SK-N-SH (cell line): ENCODE measurements around the gene PLD6. TPM values are rescaled to one million over a fixed set of nuclear protein-coding genes. Genes with fewer than 3 reads are reported as not detected.

Experiments used
- CTCF ChIA-PET: fragments of 300-600, 350-600 bp; formaldehyde crosslinking; extraction: SDS; loops from one replicate; lab custom pipeline; 2021; lab: Yijun Ruan, JAX
- POLR2A ChIA-PET: fragments of 350-600 bp; sonication (Branson Sonifier 250); formaldehyde crosslinking; extraction: SDS; loops from one replicate; lab custom pipeline; 2020; ENCODE audit warnings: antibody characterized with exemption, inconsistent platforms; lab: Yijun Ruan, JAX
- DNase-seq: peaks from one replicate; pipeline ENCODE4 v3.0.0; 2012
- H2AFZ ChIP-seq: fragments of 200-600 bp; sonication (generic); 2 replicates; pipeline ENCODE4 v1.8.1; 2016; ENCODE audit warnings: antibody characterized with exemption, mild to moderate bottlenecking, low read depth
- H3F3A ChIP-seq: fragments of 200-600 bp; sonication (generic); replicated peaks from 2 replicates; pipeline ENCODE3; 2016; ENCODE audit warnings: antibody characterized with exemption, mild to moderate bottlenecking; ENCODE audit not compliant: insufficient read depth
- H3K27ac ChIP-seq, 2 experiments: fragments of 200-500 bp in 1 of 2; fragments of 200-600 bp in 1 of 2; sonication (Bioruptor generic) in 1 of 2; sonication (generic), shearing (Covaris generic) in 1 of 2; 2 replicates each; pipeline versions ENCODE4 v1.5.1 to v1.6.1; 2014 to 2016; ENCODE audit warnings: low read depth in 2 of 2, inconsistent platforms in 1 of 2, low read length in 1 of 2, mild to moderate bottlenecking in 1 of 2, mixed read lengths in 1 of 2
- H3K27me3 ChIP-seq: fragments of 200-600 bp; sonication (generic), shearing (Covaris generic); 2 replicates; pipeline ENCODE4 v1.6.1; 2016; ENCODE audit warnings: mixed run types; ENCODE audit not compliant: insufficient read depth
- H3K36me3 ChIP-seq, 2 experiments: fragments of 200-500 bp in 1 of 2; fragments of 200-600 bp in 1 of 2; sonication (Bioruptor generic) in 1 of 2; sonication (generic) in 1 of 2; replicated peaks in 1 of 2; 2 replicates each; pipeline versions ENCODE3 to v1.5.1; 2014 to 2016; ENCODE audit warnings: low read length in 1 of 2, mild to moderate bottlenecking in 1 of 2; ENCODE audit not compliant: insufficient read depth in 2 of 2, control insufficient read depth in 1 of 2
- H3K4me1 ChIP-seq, 2 experiments: fragments of 200-500 bp in 1 of 2; fragments of 200-600 bp in 1 of 2; sonication (Bioruptor generic) in 1 of 2; sonication (generic), shearing (Covaris generic) in 1 of 2; 2 replicates each; pipeline versions ENCODE4 v1.5.1 to v1.6.1; 2014 to 2016; ENCODE audit warnings: low read depth in 1 of 2, low read length in 1 of 2, mixed run types in 1 of 2; ENCODE audit not compliant: insufficient read depth in 2 of 2, control insufficient read depth in 1 of 2
- H3K4me2 ChIP-seq: fragments of 200-600 bp; sonication (generic), shearing (Covaris generic); 2 replicates; pipeline ENCODE4 v1.6.1; 2017; ENCODE audit warnings: mixed run types
- H3K4me3 ChIP-seq, 2 experiments: fragments of 200-500 bp in 1 of 2; fragments of 200-600 bp in 1 of 2; sonication (Bioruptor generic) in 1 of 2; sonication (generic), shearing (Covaris generic) in 1 of 2; 2 replicates each; pipeline versions ENCODE4 v1.5.1 to v1.8.1; 2014 to 2016; ENCODE audit warnings: low read depth in 2 of 2, inconsistent platforms in 1 of 2, low read length in 1 of 2, mild to moderate bottlenecking in 1 of 2, mixed read lengths in 1 of 2, moderate library complexity in 1 of 2
- H3K79me2 ChIP-seq: fragments of 200-600 bp; sonication (generic); 2 replicates; pipeline ENCODE4 v1.8.1; 2017; ENCODE audit warnings: mild to moderate bottlenecking; ENCODE audit not compliant: insufficient read depth
- H3K9ac ChIP-seq: fragments of 200-600 bp; sonication (generic); 2 replicates; pipeline ENCODE4 v1.6.1; 2017; ENCODE audit warnings: mixed run types
- H3K9me2 ChIP-seq: fragments of 200-600 bp; sonication (generic); 2 replicates; pipeline ENCODE4 v1.6.1; 2017; ENCODE audit warnings: mixed run types
- H3K9me3 ChIP-seq: fragments of 200-600 bp; sonication (generic); 2 replicates; pipeline ENCODE4 v1.6.1; 2017; ENCODE audit warnings: mixed run types, mild to moderate bottlenecking, moderate library complexity
- H4K20me1 ChIP-seq: fragments of 200-600 bp; sonication (generic); 2 replicates; pipeline ENCODE4 v1.6.1; 2017; ENCODE audit warnings: mild to moderate bottlenecking, mixed run types; ENCODE audit not compliant: insufficient read depth
- CHD2 ChIP-seq: fragments of 150-350 bp; IDR thresholded peaks from 2 replicates; pipeline ENCODE4 v1.6.1; 2018; ENCODE audit warnings: low read length; ENCODE audit not compliant: partially characterized antibody
- CTCF ChIP-seq: fragments of 200-600 bp; sonication (generic); IDR thresholded peaks from 2 replicates; pipeline ENCODE4 v1.6.1; 2017; ENCODE audit warnings: antibody characterized with exemption, mild to moderate bottlenecking, moderate library complexity
- ELF1 ChIP-seq: IDR thresholded peaks from 2 replicates; pipeline ENCODE4 v1.4.0; 2012
- EP300 ChIP-seq, 2 experiments: IDR thresholded peaks; 2 replicates each; pipeline versions ENCODE4 v1.4.0 to v1.6.1; 2012; ENCODE audit warnings: borderline replicate concordance in 1 of 2, low read depth in 1 of 2, low read length in 1 of 2
- EZH2phosphoT487 ChIP-seq: fragments of 200-600 bp; sonication (generic); IDR thresholded peaks from 2 replicates; pipeline ENCODE4 v1.6.1; 2017; ENCODE audit warnings: low read depth, mixed run types, mild to moderate bottlenecking, antibody characterized with exemption, moderate library complexity, borderline replicate concordance
- FOSL2 ChIP-seq: IDR thresholded peaks from 2 replicates; pipeline ENCODE4 v1.4.0; 2012; ENCODE audit warnings: low read depth, mild to moderate bottlenecking, moderate library complexity, borderline replicate concordance
- FOXM1 ChIP-seq: IDR thresholded peaks from 2 replicates; pipeline ENCODE4 v1.4.0; 2012; ENCODE audit warnings: low read depth, mild to moderate bottlenecking
- GABPA ChIP-seq: IDR thresholded peaks from 2 replicates; pipeline ENCODE4 v1.4.0; 2012; ENCODE audit warnings: low read depth, mild to moderate bottlenecking
- GATA2 ChIP-seq: sonication (generic); formaldehyde crosslinking; IDR thresholded peaks from 2 replicates; pipeline ENCODE4 v1.5.0; 2020; ENCODE audit warnings: mild to moderate bottlenecking, missing genetic modification reagents
- JUND ChIP-seq: IDR thresholded peaks from 2 replicates; pipeline ENCODE4 v1.4.0; 2012
- MAX ChIP-seq: IDR thresholded peaks from 2 replicates; pipeline ENCODE4 v1.4.0; 2012; ENCODE audit warnings: low read depth
- MEF2A ChIP-seq: IDR thresholded peaks from 2 replicates; pipeline ENCODE4 v1.4.0; 2012; ENCODE audit warnings: low read depth, borderline replicate concordance
- NRF1 ChIP-seq: IDR thresholded peaks from 2 replicates; pipeline ENCODE4 v1.6.1; 2012; ENCODE audit warnings: low read depth, mild to moderate bottlenecking, low read length
- PBX3 ChIP-seq: IDR thresholded peaks from 2 replicates; pipeline ENCODE4; 2012
- POLR2AphosphoS5 ChIP-seq: IDR thresholded peaks from 2 replicates; pipeline ENCODE4 v1.6.1; 2012; ENCODE audit warnings: low read depth, low read length
- SIN3A ChIP-seq: IDR thresholded peaks from 2 replicates; pipeline ENCODE4 v1.6.1; 2012; ENCODE audit warnings: low read depth, mild to moderate bottlenecking, low read length, moderate library complexity, borderline replicate concordance
- SMC3 ChIP-seq: IDR thresholded peaks from 2 replicates; pipeline ENCODE4 v1.6.1; 2012; ENCODE audit warnings: low read depth, low read length, improper control_type of control experiment
- TAF1 ChIP-seq: IDR thresholded peaks from 2 replicates; pipeline ENCODE4 v1.6.1; 2012; ENCODE audit warnings: low read depth, mild to moderate bottlenecking, low read length, moderate library complexity, borderline replicate concordance
- TCF12 ChIP-seq: IDR thresholded peaks from 2 replicates; pipeline ENCODE4 v1.4.0; 2012
- USF1 ChIP-seq: IDR thresholded peaks from 2 replicates; pipeline ENCODE4 v1.4.0; 2012; ENCODE audit warnings: low read depth, borderline replicate concordance
- USF2 ChIP-seq: fragments of 150-350 bp; IDR thresholded peaks from 2 replicates; pipeline ENCODE4 v1.6.1; 2017; ENCODE audit warnings: antibody characterized with exemption, low read length, low read depth, borderline replicate concordance
- WGBS: methylation state at CpG from one replicate; pipeline ENCODE4 v1.1.6; 2017; ENCODE audit warnings: low lambda C conversion rate; 5-methylcytosine and 5-hydroxymethylcytosine counted together
- polyA plus RNA-seq, 3 experiments: library from polyadenylated mRNA; depleted of rRNA; stranded (reverse); fragments of >200 nt; gene quantifications; 2 replicates each; pipeline ENCODE4 v1.2.3, GENCODE V29; 2012

Gene PLD6
- polyA plus RNA-seq, 1 of the 3 experiments (the other 2 are of a cell fraction): 3.7 TPM

- POLR2A ChIA-PET: no interaction called here
- H4K20me1 ChIP-seq: no peaks in the 10 kb centered on the region
- peaks cover 26 to 84% of the 10 kb centered on the region in 2 experiments for H3K36me3 ChIP-seq
- no peaks in the 10 kb centered on the region for H3K9me3 ChIP-seq
- no peak overlapping the region for H3K27ac ChIP-seq
- CTCF ChIA-PET: interaction anchor here (0.7 to 1.4 kb wide), 2 partner anchors 31 to 174 kb away, joined by 3 to 6 read pairs; no protein-coding TSS in a partner anchor
- no peaks in the 10 kb centered on the region for H3F3A ChIP-seq
- no peak overlapping the region for H2AFZ ChIP-seq
- H3K4me3 ChIP-seq: no peak overlapping the region
- no peak for DNase-seq
- 97% methylated on average over 6 of the region's 9 CpGs for WGBS
- H3K9ac ChIP-seq: no peak overlapping the region
- no peaks in the 10 kb centered on the region for H3K79me2 ChIP-seq
- H3K27me3 ChIP-seq: no peaks in the 10 kb centered on the region
- TF ChIP-seq SMC3 (no peak), USF2 (no peak), EP300 (IDR thresholded peaks at IDR 0.05; ENCODE audit: borderline replicate concordance in 1 of 2, low read depth in 1 of 2, low read length in 1 of 2) (no peak), CHD2 (no peak), ELF1 (no peak), GATA2 (CRISPR knock-in tag) (no peak), GABPA (no peak), POLR2AphosphoS5 (no peak), JUND (no peak), EZH2phosphoT487 (no peak), CTCF (no peak)
- H3K4me2 ChIP-seq: no peak overlapping the region
- no peaks in the 10 kb centered on the region for H3K4me1 ChIP-seq
- H3K9me2 ChIP-seq: no peaks in the 10 kb centered on the region
Measured at GRCh38 chr17:17172990-17173389, 33.1 kb downstream of the PLD6 start.

GRCh38 chr17:17172001-17172939 lies 33.9 kb downstream of the PLD6 start:
- 90% methylated on average over 19 of the region's 26 CpGs for WGBS
- POLR2A ChIA-PET: no interaction called here
- TF ChIP-seq TCF12: no peak
- TF ChIP-seq SIN3A: no peak
- TF ChIP-seq ELF1: no peak
- no peak for TF ChIP-seq FOXM1
- no peak for TF ChIP-seq SMC3
- TF ChIP-seq GATA2 (CRISPR knock-in tag): no peak
- no peak for TF ChIP-seq MEF2A
- TF ChIP-seq EP300 (IDR thresholded peaks at IDR 0.05; ENCODE audit: borderline replicate concordance in 1 of 2, low read depth in 1 of 2, low read length in 1 of 2): no peak
- no peak for TF ChIP-seq FOSL2
- no peak for TF ChIP-seq NRF1
- no peak for TF ChIP-seq TAF1
- no peak for TF ChIP-seq MAX
- TF ChIP-seq USF2: no peak
- no peak for TF ChIP-seq USF1
- no peak for TF ChIP-seq PBX3

More at GRCh38 chr17:17172001-17172939, 33.9 kb downstream of the PLD6 start:
- H3K4me3 ChIP-seq: no peak overlapping the region
- no peaks in the 10 kb centered on the region for H3K9me2 ChIP-seq
- H3K27me3 ChIP-seq: no peaks in the 10 kb centered on the region
- DNase-seq: no peak
- H3K4me1 ChIP-seq: no peaks in the 10 kb centered on the region
- no peaks in the 10 kb centered on the region for H3K9me3 ChIP-seq
- no peaks in the 10 kb centered on the region for H4K20me1 ChIP-seq
- no peaks in the 10 kb centered on the region for H3F3A ChIP-seq
- H2AFZ ChIP-seq: no peak overlapping the region
- H3K79me2 ChIP-seq: no peaks in the 10 kb centered on the region
- no peak overlapping the region for H3K9ac ChIP-seq
- CTCF ChIA-PET: interaction anchor here (0.7 to 1.4 kb wide), 2 partner anchors 31 to 175 kb away, joined by 3 to 6 read pairs; no protein-coding TSS in a partner anchor
- no peak overlapping the region for H3K27ac ChIP-seq
- peaks cover 19 to 87% of the 10 kb centered on the region in 2 experiments for H3K36me3 ChIP-seq
- H3K4me2 ChIP-seq: no peak overlapping the region
